H9 (cell line): ENCODE data around the gene KIAA0513. TPM values are rescaled to one million over a fixed set of nuclear protein-coding genes. Genes with fewer than 3 reads are reported as not detected.
A peak's percentile ranks its signal among the peaks of the same experiment; 100 is the strongest.

Experiments used
- DNase-seq: peaks from one replicate; pipeline ENCODE4 v3.0.0-alpha.2; 2017
- H2AFZ ChIP-seq: one replicate; pipeline ENCODE4 v1.6.1; 2013; ENCODE audit warnings: mild to moderate bottlenecking, low read length, control low read depth, moderate library complexity
- H2AK5ac ChIP-seq: 2 replicates; pipeline ENCODE4 v1.6.1; 2013; ENCODE audit warnings: low read length, control low read depth, mixed read lengths; ENCODE audit not compliant: insufficient read length
- H2BK120ac ChIP-seq: one replicate; pipeline ENCODE4 v1.6.1; 2013; ENCODE audit warnings: low read depth, mild to moderate bottlenecking, low read length, control low read depth, inconsistent platforms; ENCODE audit not compliant: poor library complexity, severe bottlenecking
- H2BK12ac ChIP-seq: 2 replicates; pipeline ENCODE4 v1.6.1; 2013; ENCODE audit warnings: low read length, control low read depth, mixed read lengths, low read depth; ENCODE audit not compliant: insufficient read length
- H2BK15ac ChIP-seq: 2 replicates; pipeline ENCODE4 v1.6.1; 2013; ENCODE audit warnings: low read depth, low read length, control low read depth
- H2BK20ac ChIP-seq: one replicate; pipeline ENCODE4 v1.6.1; 2013; ENCODE audit warnings: low read depth, mild to moderate bottlenecking, low read length, control low read depth, inconsistent platforms; ENCODE audit not compliant: poor library complexity, severe bottlenecking
- H2BK5ac ChIP-seq: 2 replicates; pipeline ENCODE4 v1.6.1; 2013; ENCODE audit warnings: low read length, control low read depth, mixed read lengths; ENCODE audit not compliant: insufficient read length
- H3K14ac ChIP-seq: 2 replicates; pipeline ENCODE4 v1.6.1; 2013; ENCODE audit warnings: low read length, control low read depth; ENCODE audit not compliant: insufficient read depth
- H3K18ac ChIP-seq: 2 replicates; pipeline ENCODE4 v1.6.1; 2013; ENCODE audit warnings: low read depth, mild to moderate bottlenecking, mixed read lengths, low read length, control low read depth; ENCODE audit not compliant: insufficient read length
- H3K23ac ChIP-seq: 2 replicates; pipeline ENCODE4 v1.6.1; 2013; ENCODE audit warnings: low read length, control low read depth, mixed read lengths, low read depth; ENCODE audit not compliant: insufficient read length
- H3K23me2 ChIP-seq: 2 replicates; pipeline ENCODE4 v1.6.1; 2013; ENCODE audit warnings: low read depth, mild to moderate bottlenecking, mixed read lengths, low read length, control low read depth; ENCODE audit not compliant: insufficient read length, poor library complexity, severe bottlenecking
- H3K27ac ChIP-seq: 2 replicates; pipeline ENCODE4 v1.5.1; 2013; ENCODE audit warnings: low read length, control low read depth, mixed read lengths, low read depth; ENCODE audit not compliant: insufficient read length
- H3K27me3 ChIP-seq: 2 replicates; pipeline ENCODE4 v1.6.1; 2013; ENCODE audit warnings: low read length, control low read depth, inconsistent platforms; ENCODE audit not compliant: insufficient read depth
- H3K4ac ChIP-seq: 2 replicates; pipeline ENCODE4 v1.6.1; 2013; ENCODE audit warnings: low read depth, mild to moderate bottlenecking, control low read depth, inconsistent platforms, low read length, moderate library complexity
- H3K4me1 ChIP-seq: 2 replicates; pipeline ENCODE4 v1.6.1; 2013; ENCODE audit warnings: low read length, control low read depth, inconsistent platforms; ENCODE audit not compliant: insufficient read depth
- H3K4me2 ChIP-seq: 2 replicates; pipeline ENCODE4 v1.6.1; 2013; ENCODE audit warnings: low read length, control low read depth, mixed read lengths; ENCODE audit not compliant: insufficient read length, insufficient read depth
- H3K56ac ChIP-seq: 2 replicates; pipeline ENCODE4 v1.6.1; 2013; ENCODE audit warnings: low read depth, mild to moderate bottlenecking, mixed read lengths, low read length, control low read depth; ENCODE audit not compliant: insufficient read length
- H3K79me1 ChIP-seq: 2 replicates; pipeline ENCODE4 v1.6.1; 2013; ENCODE audit warnings: low read depth, mild to moderate bottlenecking, moderate library complexity, low read length, control low read depth, inconsistent platforms; ENCODE audit not compliant: insufficient read depth, poor library complexity, severe bottlenecking
- H3K79me2 ChIP-seq: 2 replicates; pipeline ENCODE4 v1.6.1; 2013; ENCODE audit warnings: low read length, control low read depth, inconsistent platforms; ENCODE audit not compliant: insufficient read depth
- H3K9ac ChIP-seq: 2 replicates; pipeline ENCODE4 v1.6.1; 2013; ENCODE audit warnings: low read length, control low read depth, mixed read lengths; ENCODE audit not compliant: insufficient read length; ENCODE audit errors: extremely low read depth
- H3K9me3 ChIP-seq: one replicate; pipeline ENCODE4 v1.6.1; 2013; ENCODE audit warnings: low read depth, low read length, inconsistent platforms; ENCODE audit not compliant: control insufficient read depth
- H3T11ph ChIP-seq: one replicate; pipeline ENCODE4 v1.6.1; 2013; ENCODE audit warnings: mild to moderate bottlenecking, low read length, control low read depth, inconsistent platforms
- H4K20me1 ChIP-seq: one replicate; pipeline ENCODE4 v1.6.1; 2013; ENCODE audit not compliant: control insufficient read depth, insufficient read length, insufficient read depth
- H4K5ac ChIP-seq: 2 replicates; pipeline ENCODE4 v1.6.1; 2013; ENCODE audit warnings: low read depth, mild to moderate bottlenecking, mixed read lengths, low read length, control low read depth; ENCODE audit not compliant: insufficient read length
- H4K8ac ChIP-seq: replicated peaks from 2 replicates; pipeline ENCODE4 v1.6.1; 2013; ENCODE audit warnings: low read length, control low read depth, mixed read lengths, low read depth; ENCODE audit not compliant: insufficient read length
- H4K91ac ChIP-seq: 2 replicates; pipeline ENCODE4 v1.6.1; 2013; ENCODE audit warnings: low read depth, mild to moderate bottlenecking, moderate library complexity, mixed read lengths, low read length, control low read depth; ENCODE audit not compliant: insufficient read length
- H3K27ac Mint-ChIP-seq, 3 experiments: 2 replicates in 2 of 3; 3 replicates in 1 of 3; pipeline ENCODE4 v1.8.0; 2020 to 2021; ENCODE audit warnings: mixed read lengths in 3 of 3, mild to moderate bottlenecking in 1 of 3, moderate library complexity in 1 of 3
- H3K27me3 Mint-ChIP-seq: 2 replicates; pipeline ENCODE4 v1.8.0; 2021; ENCODE audit warnings: low read depth, mild to moderate bottlenecking, moderate library complexity, mixed read lengths
- H3K36me3 Mint-ChIP-seq, 3 experiments: 2 replicates in 2 of 3; 3 replicates in 1 of 3; pipeline ENCODE4 v1.8.0; 2020 to 2021; ENCODE audit warnings: low read depth in 3 of 3, mixed read lengths in 3 of 3; ENCODE audit not compliant: insufficient read depth in 1 of 3
- H3K4me1 Mint-ChIP-seq, 2 experiments: 2 replicates each; pipeline ENCODE4 v1.8.0; 2020; ENCODE audit warnings: mixed read lengths in 2 of 2
- H3K4me3 Mint-ChIP-seq, 2 experiments: 2 replicates in 1 of 2; 3 replicates in 1 of 2; pipeline ENCODE4 v1.8.0; 2020 to 2021; ENCODE audit warnings: mild to moderate bottlenecking in 2 of 2, mixed read lengths in 2 of 2, moderate library complexity in 1 of 2
- H3K9me3 Mint-ChIP-seq, 2 experiments: 2 replicates in 1 of 2; 3 replicates in 1 of 2; pipeline ENCODE4 v1.8.0; 2020; ENCODE audit warnings: mild to moderate bottlenecking in 2 of 2, mixed read lengths in 2 of 2, moderate library complexity in 1 of 2
- CTCF ChIP-seq: fragments of 200-600 bp; sonication (generic); conservative IDR thresholded peaks from 3 replicates; pipeline ENCODE4 v1.8.0; 2021; ENCODE audit warnings: antibody characterized with exemption, mild to moderate bottlenecking
- WGBS: extraction: QIAGEN DNeasy Blood & Tissue Kit; methylation state at CpG from one replicate; pipeline ENCODE4 v1.1.7; 2013; ENCODE audit warnings: missing lambda C conversion rate, low lambda C conversion rate, mixed read lengths; ENCODE audit not compliant: insufficient read length; ENCODE audit errors: extremely low coverage; 5-methylcytosine and 5-hydroxymethylcytosine counted together
- total RNA-seq: library from RNA; stranded (reverse); gene quantifications from 2 replicates; pipeline ENCODE4 v1.2.1, GENCODE V29; 2021

The KIAA0513 gene
- total RNA-seq, 1 experiment from 2014 or later = 4.7 TPM

DNA sequence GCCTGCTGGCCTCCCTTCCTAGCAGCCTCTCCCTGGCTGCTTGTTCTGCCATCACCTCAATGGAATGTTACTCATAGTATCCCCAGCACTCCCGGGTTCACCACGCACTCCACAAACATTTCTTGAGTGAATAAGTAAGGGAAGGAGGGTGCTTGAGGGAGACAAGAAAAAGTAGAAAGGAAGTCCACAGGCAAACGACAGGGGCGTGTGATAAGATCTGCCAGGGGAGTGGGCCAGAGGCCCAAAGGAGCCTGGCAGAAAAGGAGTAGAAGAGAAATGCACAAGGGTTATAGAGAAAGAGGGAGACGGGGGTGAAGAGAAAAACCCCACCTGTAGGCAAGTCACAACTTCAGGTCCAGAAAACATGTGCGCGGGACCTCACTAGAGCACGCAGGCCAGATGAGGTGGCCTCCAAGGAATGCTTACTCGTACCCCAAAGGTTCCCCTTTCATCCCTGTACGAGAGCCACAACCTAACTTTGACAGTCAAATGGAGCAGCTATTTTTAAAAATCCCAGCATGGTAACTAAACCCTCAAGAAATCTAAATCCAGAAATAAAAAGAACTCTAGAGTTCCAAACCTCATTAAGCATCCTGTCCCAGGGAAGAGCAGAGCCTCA, 22.9 kb upstream of the KIAA0513 start:
- Histone ChIP-seq H3K23ac (no peak overlapping the region), H3K14ac (no peak overlapping the region), H3K4ac (no peak overlapping the region), H3K56ac (no peak overlapping the region), H2BK5ac (no peak overlapping the region), H2BK20ac (no peak overlapping the region), H4K91ac (no peak overlapping the region), H4K20me1 (no peaks in the 10 kb centered on the region), H3T11ph (no peak overlapping the region), H3K4me1 (no peaks in the 10 kb centered on the region), H3K79me1 (peaks cover 7% of the 10 kb centered on the region), H2BK15ac (no peak overlapping the region), H4K8ac (no peak overlapping the region), H3K27ac (no peak overlapping the region), H4K5ac (no peak overlapping the region), H2AFZ (no peak overlapping the region), H2AK5ac (no peak overlapping the region), H3K79me2 (peaks cover 23% of the 10 kb centered on the region; the same call in 1 of the 2 replicates), H2BK12ac (no peak overlapping the region), H3K9me3 (no peaks in the 10 kb centered on the region), H3K23me2 (no peaks in the 10 kb centered on the region), H3K27me3 (no peaks in the 10 kb centered on the region), H3K4me2 (no peak overlapping the region), H2BK120ac (no peak overlapping the region), H3K9ac (no peak overlapping the region), H3K18ac (no peak overlapping the region)
- Mint-ChIP-seq H3K4me1 (peaks cover 33 to 35% of the 10 kb centered on the region in 2 experiments), H3K4me3 (no peak overlapping the region; a peak in 1 of 5 replicates), H3K27ac (peak overlapping the region; percentile 37 to 72 (median 65); a peak in 6 of 7 replicates), H3K36me3 (peaks cover 5 to 7% (median 6%) of the 10 kb centered on the region in 3 experiments; a peak in 3 of 7 replicates), H3K9me3 (no peaks in the 10 kb centered on the region), H3K27me3 (no peaks in the 10 kb centered on the region)
- DNase-seq = no peak
- WGBS = no CpG with 5 or more reads among the region's 10 CpGs
- no peak for TF ChIP-seq CTCF
